Uterus (tissue), 2 donors: ENCODE results near the gene SHPK.

ENCODE experiments used
- CTCF ChIP-seq, 4 experiments: fragments of 200-600 bp in 2 of 4; fragments of 450-650 bp in 2 of 4; sonication (generic) in 2 of 4; IDR thresholded peaks; one replicate each; pipeline ENCODE4 v1.5.1; 2016 to 2019; ENCODE audit warnings: antibody characterized with exemption in 4 of 4, mild to moderate bottlenecking in 2 of 4, moderate library complexity in 1 of 4
- POLR2A ChIP-seq, 2 donors: fragments of 450-650 bp; IDR thresholded peaks; one replicate each; pipeline ENCODE4 v1.6.1; 2016; ENCODE audit warnings: antibody characterized with exemption in 2 of 2, mild to moderate bottlenecking in 1 of 2, moderate library complexity in 1 of 2

- TF ChIP-seq CTCF (IDR thresholded peaks at IDR 0.05) (no peak), POLR2A (IDR thresholded peaks at IDR 0.05) (no peak)
These were observed 52.6 kb downstream of the SHPK start for GRCh38 chr17:3583456-3583855.
